Activated CD4-positive, CD25-positive, alpha-beta regulatory T cell treated with anti-CD3 and anti-CD28 coated beads, Interleukin-2, amount 50 U/mL, for 72 hours (primary cell): Measurements from ENCODE around the gene NAPSA.

Experiments used
- DNase-seq: peaks from one replicate; pipeline ENCODE4 v3.0.0; 2021

The NAPSA gene

DNA sequence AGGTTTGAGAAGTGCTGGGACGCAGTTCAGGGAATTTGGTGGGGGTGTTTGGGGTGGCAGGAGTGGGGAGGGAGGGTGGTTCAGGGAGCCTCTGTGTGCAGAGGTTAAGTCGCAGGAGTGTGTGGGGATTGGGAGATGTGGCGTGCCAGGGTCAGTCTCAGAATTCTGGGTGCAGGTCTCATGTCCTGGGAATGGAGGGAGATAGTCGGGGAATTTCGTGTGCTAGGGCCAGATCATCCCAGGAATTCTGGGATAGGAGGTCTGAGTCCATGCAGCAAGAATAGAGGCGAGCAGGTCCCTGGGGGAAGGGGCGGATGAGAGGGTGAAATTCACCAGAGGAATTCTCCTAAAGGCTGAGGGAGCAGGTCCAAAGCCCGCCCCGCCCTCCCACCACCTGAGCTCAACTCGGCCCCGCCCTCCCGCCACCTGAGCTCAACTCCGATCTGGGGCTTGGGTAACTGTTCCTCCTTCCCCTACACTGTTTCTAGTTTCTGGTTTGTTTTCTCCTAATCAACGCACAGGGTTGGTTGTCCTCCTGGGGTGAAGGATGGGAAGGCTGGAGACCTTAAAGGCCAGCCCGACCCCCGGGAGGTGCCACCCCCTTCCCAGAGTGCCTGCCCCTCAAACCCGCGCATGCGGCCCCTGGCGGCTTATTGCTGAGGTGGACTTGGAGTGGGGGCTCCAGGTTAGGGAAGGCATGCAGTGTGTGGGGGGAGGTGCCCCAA is 51.5 kb downstream of the NAPSA start:
- DNase-seq, result no peak

DNA sequence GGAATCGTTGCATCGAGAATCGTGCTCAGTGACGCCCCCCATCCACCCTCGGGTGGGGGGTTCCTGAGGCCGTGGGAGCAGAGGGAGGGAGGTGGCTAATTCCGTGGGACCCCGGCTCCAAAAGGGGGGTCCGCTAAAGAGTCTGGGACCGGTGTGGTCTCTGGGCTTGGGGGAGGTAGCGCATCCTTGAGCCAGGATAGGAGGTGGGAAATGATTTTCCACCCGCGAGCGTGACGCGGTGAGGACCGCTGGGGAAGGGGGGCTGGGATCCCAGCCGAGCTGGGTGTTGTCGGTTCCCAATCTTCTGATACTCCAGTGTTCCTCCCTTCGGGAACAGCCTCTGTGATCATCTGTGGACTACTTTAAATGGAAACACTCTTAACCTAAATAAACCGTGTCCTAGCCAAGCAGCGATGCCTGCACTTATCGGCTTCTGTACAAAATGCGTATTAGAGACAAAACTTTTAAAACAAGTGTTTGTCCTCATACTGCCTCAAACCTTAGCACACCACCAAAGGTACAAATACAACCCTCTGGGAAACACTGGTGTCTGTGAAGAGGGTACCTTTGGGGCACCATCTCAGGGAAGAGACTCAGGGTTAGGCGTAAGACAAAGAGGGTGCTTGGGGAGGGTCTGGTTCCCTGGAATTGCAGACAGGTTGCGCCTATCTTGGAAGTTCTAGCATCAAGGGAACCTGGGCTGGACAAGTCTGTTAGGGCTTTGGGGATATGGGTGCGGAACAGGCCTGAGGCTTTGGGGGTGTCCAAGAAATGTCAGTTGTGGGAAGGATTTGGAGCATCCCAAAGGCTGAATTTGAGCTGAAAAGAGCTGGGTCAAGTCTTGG is 52.2 kb downstream of the NAPSA start:
- DNase-seq, result no peak

DNA sequence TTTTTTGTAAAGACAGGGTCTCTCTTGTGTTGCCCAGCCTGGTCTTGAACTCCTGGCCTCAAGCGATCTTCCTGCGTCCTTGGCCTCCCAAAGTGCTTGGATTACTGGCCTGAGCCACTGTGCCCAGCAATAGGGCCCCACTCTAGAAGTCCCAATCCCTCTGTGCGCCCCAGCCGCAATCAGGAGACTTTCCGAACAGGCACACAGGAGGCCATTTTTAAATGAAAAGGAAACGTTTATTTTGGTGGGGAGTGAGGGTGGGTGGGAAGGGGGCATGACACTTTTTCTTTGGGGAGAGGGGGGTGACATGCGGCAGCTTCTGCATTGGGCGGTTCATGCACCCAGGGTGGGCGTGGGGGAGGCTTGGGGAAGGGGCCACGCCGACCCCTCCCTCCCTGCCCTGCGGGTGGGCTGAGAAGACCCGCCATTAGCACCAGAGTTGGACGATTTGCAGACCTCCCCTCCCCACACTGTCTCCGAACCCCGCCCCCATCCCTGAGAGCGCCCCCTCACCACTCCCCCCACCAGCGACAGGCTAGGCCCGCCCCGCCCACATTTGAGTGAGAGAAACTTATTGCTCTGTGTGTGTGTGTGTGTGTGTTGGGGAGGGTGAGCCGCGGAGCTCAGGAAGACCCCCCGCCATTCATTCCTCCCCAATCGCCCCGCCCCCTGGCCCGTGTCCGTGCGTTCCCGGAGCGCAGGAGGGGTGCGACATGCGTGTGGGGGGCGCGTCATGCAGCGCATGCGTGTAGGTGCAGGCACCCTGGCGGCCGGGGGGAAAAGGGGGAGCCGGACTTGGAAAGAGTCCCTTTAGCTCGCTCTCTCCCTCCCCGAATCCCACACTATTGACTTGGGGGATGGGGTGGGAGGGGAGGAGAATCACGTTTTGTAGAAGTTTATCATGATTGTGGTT is 53.5 kb downstream of the NAPSA start:
- no peak for DNase-seq

DNA sequence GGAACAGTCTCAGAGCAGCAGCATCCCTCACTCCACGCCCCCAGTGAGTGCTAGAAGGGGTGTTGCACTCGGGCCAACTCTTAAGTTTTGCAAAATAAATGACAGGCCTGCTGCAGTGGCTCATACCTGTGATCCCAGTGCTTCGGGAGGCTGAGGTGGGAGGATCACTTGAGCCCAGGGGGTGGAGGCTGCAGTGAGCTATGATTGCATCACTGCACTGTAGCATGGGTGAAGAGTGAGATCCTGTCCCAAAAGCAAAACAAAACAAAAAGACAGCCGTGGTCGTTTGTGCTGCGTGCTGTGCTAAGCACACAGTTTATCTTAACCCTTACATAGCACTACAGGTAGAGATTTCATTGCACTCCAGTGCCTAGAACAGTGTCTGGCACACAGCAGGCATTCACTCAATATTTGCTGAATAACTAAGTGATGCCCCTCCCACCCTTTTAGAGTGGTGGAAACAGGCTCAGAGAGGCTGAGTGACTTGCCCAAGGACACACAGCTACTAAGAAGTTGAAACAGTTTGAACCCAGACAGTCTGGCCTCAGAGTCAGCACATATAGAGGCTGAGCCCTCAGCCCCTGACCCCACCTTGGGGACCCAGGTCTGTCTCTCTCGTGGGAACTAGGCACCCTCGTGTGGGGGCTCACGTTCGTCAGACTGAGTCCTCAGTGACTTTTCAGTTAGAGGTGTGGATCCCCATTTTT is 54.5 kb downstream of the NAPSA start:
- DNase-seq, result no peak

DNA sequence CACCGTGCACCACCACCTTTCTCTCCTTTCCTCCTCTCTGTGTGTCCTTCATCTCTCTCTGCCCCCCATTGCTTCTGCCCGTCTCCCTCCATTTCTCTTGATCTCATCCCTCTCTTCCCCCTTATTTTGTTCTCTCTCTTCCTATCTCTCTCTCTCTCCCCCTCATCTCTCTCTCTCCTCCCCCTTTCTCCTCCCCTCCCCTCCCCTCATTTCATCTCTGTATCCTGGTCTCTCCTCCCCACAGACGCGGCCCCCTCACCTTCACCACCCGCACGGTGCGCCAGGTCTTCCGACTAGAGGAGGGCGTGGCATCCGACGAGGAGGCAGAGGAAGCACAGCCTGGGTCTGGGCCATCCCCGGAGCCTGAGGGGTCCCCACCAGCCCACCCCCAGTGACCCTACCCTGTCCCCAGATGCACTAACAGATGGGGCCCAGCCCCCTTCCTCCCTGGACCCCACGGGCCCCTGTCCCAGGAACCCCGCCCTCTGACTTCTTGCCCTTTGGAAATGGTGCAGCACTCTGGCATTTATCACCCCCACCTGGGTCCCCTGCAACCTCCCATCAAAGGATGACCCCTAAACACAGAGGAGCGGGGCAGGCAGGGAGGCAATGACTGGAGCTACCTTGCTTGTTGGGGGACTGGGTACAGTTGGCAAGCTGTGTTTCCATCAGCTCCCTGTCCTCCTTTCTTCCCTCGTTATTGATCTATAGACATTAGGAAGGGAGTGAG is 55.9 kb downstream of the NAPSA start:
- no peak for DNase-seq

DNA sequence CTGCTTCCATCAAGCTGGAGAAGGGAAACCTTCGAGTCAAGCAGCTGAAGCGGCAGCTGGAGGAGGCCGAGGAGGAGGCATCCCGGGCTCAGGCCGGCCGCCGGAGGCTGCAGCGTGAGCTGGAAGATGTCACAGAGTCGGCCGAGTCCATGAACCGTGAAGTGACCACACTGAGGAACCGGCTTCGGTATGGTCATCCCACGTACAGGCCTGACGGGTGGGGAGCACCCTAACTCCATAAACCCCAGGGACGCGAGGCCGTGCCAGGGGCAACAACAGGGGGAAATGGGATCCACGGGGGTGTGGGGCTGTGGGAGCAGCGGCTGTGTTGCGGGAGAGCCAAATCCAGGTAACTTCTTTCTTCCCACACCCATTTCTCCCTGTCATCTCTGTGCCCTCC is 56.4 kb downstream of the NAPSA start:
- DNase-seq, result no peak
